ENCODE data around the gene TMEM63B.

The TMEM63B gene

GRCh38 chr6:44133003-44133931 lies 5.9 kb downstream of the TMEM63B start:
- peaks cover 35% of the 10 kb centered on the region for H3K36me3 ChIP-seq
- H3K9me3 ChIP-seq (ENCODE audit: severe bottlenecking), result no peaks in the 10 kb centered on the region
- H3K27ac ChIP-seq, result peak overlapping the region; percentile 0; the same call in 1 of the 2 replicates
- H3K4me3 ChIP-seq (ENCODE audit: low read depth, low read length), result no peak overlapping the region
- no peaks in the 10 kb centered on the region for H3K27me3 ChIP-seq (ENCODE audit: insufficient read depth, low read depth, severe bottlenecking)
- TF ChIP-seq, protein P1, sequence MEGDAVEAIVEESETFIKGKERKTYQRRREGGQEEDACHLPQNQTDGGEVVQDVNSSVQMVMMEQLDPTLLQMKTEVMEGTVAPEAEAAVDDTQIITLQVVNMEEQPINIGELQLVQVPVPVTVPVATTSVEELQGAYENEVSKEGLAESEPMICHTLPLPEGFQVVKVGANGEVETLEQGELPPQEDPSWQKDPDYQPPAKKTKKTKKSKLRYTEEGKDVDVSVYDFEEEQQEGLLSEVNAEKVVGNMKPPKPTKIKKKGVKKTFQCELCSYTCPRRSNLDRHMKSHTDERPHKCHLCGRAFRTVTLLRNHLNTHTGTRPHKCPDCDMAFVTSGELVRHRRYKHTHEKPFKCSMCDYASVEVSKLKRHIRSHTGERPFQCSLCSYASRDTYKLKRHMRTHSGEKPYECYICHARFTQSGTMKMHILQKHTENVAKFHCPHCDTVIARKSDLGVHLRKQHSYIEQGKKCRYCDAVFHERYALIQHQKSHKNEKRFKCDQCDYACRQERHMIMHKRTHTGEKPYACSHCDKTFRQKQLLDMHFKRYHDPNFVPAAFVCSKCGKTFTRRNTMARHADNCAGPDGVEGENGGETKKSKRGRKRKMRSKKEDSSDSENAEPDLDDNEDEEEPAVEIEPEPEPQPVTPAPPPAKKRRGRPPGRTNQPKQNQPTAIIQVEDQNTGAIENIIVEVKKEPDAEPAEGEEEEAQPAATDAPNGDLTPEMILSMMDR (IDR thresholded peaks at IDR 0.05; ENCODE audit: low read depth, low read length), result no peak
- DNase-seq, result peak; percentile 86

DNA sequence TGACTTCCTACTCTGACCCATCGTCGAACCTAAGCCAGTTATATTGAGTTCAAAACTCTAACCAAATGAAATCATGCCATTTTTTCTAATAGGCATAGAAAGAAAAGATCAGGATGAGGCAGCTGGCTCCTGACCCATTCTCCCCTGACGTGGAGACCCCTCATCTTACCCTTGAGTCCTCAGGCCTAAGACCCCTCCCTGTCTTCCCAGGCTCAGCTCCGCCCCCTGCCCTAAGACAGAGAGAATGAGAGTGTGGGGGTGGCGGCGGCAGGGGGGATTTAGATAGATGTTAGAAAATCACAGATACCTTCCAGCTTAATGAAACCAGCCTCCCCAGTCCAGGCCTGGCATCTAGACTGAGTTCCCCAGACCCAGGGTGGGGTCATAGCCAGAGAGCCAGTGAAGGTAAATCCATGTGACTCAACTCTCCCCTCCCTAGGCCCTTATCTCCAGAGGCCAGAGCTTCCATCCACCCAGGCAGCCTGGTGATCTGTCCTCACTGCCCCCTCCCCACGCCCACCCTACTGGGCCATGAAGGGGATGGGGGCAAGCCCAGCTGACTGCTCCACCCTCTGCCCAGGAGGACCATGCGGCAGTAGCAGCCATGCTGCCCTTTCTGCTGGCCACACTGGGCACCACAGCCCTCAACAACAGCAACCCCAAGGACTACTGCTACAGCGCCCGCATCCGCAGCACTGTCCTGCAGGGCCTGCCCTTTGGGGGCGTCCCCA lies 6.8 kb downstream of the TMEM63B start:
- TF ChIP-seq, protein P1 (IDR thresholded peaks at IDR 0.05; ENCODE audit: low read depth, low read length), result no peak
- H3K27me3 ChIP-seq (ENCODE audit: insufficient read depth, low read depth, severe bottlenecking), result no peaks in the 10 kb centered on the region
- H3K9me3 ChIP-seq (ENCODE audit: severe bottlenecking), result no peaks in the 10 kb centered on the region
- no peak for DNase-seq
- H3K4me3 ChIP-seq (ENCODE audit: low read depth, low read length), result no peak overlapping the region
- peaks cover 35% of the 10 kb centered on the region for H3K36me3 ChIP-seq
- H3K27ac ChIP-seq, result no peak overlapping the region

DNA sequence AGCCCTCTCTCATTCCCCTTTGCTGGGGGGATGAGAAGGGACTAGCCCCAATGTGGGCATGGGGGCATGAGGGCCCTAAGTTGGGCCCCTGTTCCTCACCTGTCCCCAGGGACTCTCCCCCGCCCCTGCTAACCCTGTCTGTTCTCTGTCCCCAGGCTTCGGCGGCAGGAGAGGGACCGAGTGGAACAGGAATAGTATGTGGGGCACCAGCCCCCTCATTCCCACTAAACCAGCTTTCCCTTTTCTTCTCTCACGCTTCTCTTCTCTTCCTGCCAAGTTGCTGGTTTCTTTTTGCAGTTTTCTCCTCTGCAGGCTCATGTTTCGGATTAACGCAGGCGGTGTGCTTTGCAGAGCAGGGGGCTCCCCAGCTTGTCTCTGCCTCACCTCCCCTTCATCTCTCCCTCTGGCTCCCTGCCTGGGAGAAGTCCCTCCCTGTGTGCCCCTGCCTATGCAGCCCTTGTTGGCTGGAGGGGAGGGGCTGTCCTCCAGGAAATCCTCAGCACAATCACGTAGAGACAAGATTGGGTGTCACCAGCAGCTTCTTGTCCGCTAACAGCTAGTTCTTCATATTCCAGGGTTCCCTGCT lies 7.9 kb downstream of the TMEM63B start:
- Histone ChIP-seq H3K4me3 (ENCODE audit: low read depth, low read length) (no peak overlapping the region), H3K27ac (no peak overlapping the region), H3K27me3 (ENCODE audit: insufficient read depth, low read depth, severe bottlenecking) (no peaks in the 10 kb centered on the region), H3K36me3 (peaks cover 39% of the 10 kb centered on the region), H3K9me3 (ENCODE audit: severe bottlenecking) (no peaks in the 10 kb centered on the region)
- no peak for DNase-seq
- TF ChIP-seq, protein P1 (IDR thresholded peaks at IDR 0.05; ENCODE audit: low read depth, low read length), result no peak

DNA sequence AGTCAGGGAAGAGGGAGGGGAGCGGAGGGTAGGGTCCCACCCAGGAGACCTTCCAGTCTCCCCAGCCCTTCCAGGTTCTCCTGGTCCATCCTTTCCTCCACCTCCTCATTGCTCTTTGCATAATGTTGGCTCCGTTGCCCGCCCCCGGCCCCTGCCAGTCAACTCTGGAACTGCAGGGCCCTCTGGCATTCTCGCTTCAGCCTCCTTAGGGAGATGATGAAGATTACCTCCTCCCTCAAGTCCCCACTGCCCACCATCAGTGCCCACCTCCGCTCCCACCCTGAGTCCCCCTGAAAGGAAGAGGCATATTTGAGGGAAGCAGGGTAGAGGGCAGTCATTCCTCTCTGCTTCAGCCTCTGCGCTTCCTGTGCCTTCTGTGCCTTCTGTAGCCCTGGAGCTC lies 8.5 kb downstream of the TMEM63B start:
- DNase-seq, result peak; percentile 9
- Histone ChIP-seq H3K4me3 (ENCODE audit: low read depth, low read length) (no peak overlapping the region), H3K27ac (no peak overlapping the region), H3K27me3 (ENCODE audit: insufficient read depth, low read depth, severe bottlenecking) (no peaks in the 10 kb centered on the region), H3K9me3 (ENCODE audit: severe bottlenecking) (no peaks in the 10 kb centered on the region), H3K36me3 (peaks cover 45% of the 10 kb centered on the region)
- TF ChIP-seq, protein P1 (IDR thresholded peaks at IDR 0.05; ENCODE audit: low read depth, low read length), result no peak

DNA sequence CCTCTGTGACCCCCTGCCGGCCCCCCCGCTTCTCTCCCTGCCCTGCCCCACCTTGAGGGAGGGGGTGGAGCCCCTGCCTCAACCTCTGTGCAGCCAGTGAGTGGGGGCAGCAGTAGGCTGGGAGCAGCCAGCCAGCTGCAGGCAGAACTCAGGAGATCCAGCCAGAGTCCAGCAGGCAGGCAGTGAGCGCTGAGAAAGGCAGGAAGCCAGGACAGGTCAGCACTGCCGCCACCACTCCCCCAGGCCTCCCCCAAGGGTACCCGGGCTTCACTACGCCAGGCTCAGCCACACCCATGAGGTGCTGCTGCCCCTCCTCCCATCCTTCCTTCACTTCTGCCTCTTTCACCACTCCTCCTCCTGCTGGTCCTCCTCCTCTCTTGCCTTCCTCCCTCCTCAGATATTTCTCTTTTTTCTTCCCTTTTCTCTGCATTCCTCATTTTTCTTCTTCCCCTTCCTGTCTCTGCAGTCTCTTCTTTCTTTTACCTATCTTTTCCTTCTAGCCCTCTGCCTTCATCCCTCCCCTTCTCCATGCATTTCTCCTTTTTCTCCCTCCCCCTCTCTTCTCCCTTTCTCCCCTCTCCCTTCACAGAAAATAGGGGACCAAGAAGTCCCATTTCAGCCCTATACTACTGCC lies 11.5 kb downstream of the TMEM63B start:
- no peak for DNase-seq
- H3K36me3 ChIP-seq, result peaks cover 55% of the 10 kb centered on the region
- TF ChIP-seq, protein P1 (IDR thresholded peaks at IDR 0.05; ENCODE audit: low read depth, low read length), result no peak

More for the DNA sequence above, 11.5 kb downstream of the TMEM63B start:
- no peaks in the 10 kb centered on the region for H3K9me3 ChIP-seq (ENCODE audit: severe bottlenecking)
- H3K4me3 ChIP-seq (ENCODE audit: low read depth, low read length), result no peak overlapping the region
- H3K27ac ChIP-seq, result no peak overlapping the region; the same call in 1 of the 2 replicates
- no peaks in the 10 kb centered on the region for H3K27me3 ChIP-seq (ENCODE audit: insufficient read depth, low read depth, severe bottlenecking)
